IMR-90 (cell line): Measurements from ENCODE around the gene MTHFD2. TPM values are rescaled to one million over a fixed set of nuclear protein-coding genes. Genes with fewer than 3 reads are reported as not detected.

Experiments
- ATAC-seq: fragments of 200-7000 bp; cut with Tn5 transposase; 2 replicates; pipeline ENCODE4 v1.9.1; 2020; ENCODE audit warnings: low read depth, mild to moderate bottlenecking, moderate library complexity
- BruUV-seq: library from RNA; stranded (reverse); fragments of 400-500 nt; replicated peaks from 2 replicates; lab custom pipeline; 2021; lab: Mats Ljungman, UMichigan
- CTCF ChIA-PET: fragments of 300-600 bp; formaldehyde crosslinking; extraction: SDS; loops from one replicate; lab custom pipeline; 2021; ENCODE audit warnings: antibody characterized with exemption; lab: Yijun Ruan, JAX
- POLR2A ChIA-PET: fragments of 300-600 bp; sonication (Branson Sonifier 250); formaldehyde crosslinking; loops from one replicate; lab custom pipeline; 2022; ENCODE audit warnings: antibody characterized with exemption; ENCODE audit not compliant: unreplicated experiment; lab: Charles Lee
- DNase-seq: peaks from one replicate; pipeline ENCODE4 v3.0.0; 2013
- H2AFZ ChIP-seq: replicated peaks from 2 replicates; pipeline ENCODE3; 2013; ENCODE audit warnings: low read length, mild to moderate bottlenecking; ENCODE audit not compliant: poor library complexity
- H2AK5ac ChIP-seq: 2 replicates; pipeline ENCODE4 v1.6.1; 2013; ENCODE audit warnings: low read depth, low read length, inconsistent platforms
- H2AK9ac ChIP-seq: replicated peaks from 2 replicates; pipeline ENCODE3; 2013; ENCODE audit warnings: mild to moderate bottlenecking, low read depth, low read length, moderate library complexity; ENCODE audit not compliant: poor library complexity
- H2BK120ac ChIP-seq: 2 replicates; pipeline ENCODE4 v1.6.1; 2013; ENCODE audit warnings: low read depth, low read length, inconsistent platforms
- H2BK15ac ChIP-seq: 3 replicates; pipeline ENCODE4 v1.6.1; 2013; ENCODE audit warnings: low read depth, low read length, inconsistent platforms
- H2BK20ac ChIP-seq: 2 replicates; pipeline ENCODE4 v1.6.1; 2013; ENCODE audit warnings: low read depth, mild to moderate bottlenecking, inconsistent platforms, low read length, moderate library complexity
- H2BK5ac ChIP-seq: 2 replicates; pipeline ENCODE4 v1.6.1; 2013; ENCODE audit warnings: mild to moderate bottlenecking, low read depth, low read length, inconsistent platforms; ENCODE audit not compliant: poor library complexity, severe bottlenecking
- H3K14ac ChIP-seq: replicated peaks from 2 replicates; pipeline ENCODE4 v1.6.1; 2013; ENCODE audit warnings: low read depth, low read length, inconsistent platforms
- H3K18ac ChIP-seq: 2 replicates; pipeline ENCODE4 v1.6.1; 2013; ENCODE audit warnings: low read depth, low read length, control low read depth
- H3K23ac ChIP-seq: 2 replicates; pipeline ENCODE4 v1.6.1; 2013; ENCODE audit warnings: low read depth, low read length, inconsistent platforms
- H3K27ac ChIP-seq: 2 replicates; pipeline ENCODE4 v1.5.1; 2013; ENCODE audit warnings: mild to moderate bottlenecking, control low read depth, low read length; ENCODE audit not compliant: insufficient read depth
- H3K27me3 ChIP-seq: 2 replicates; pipeline ENCODE4 v1.6.1; 2013; ENCODE audit warnings: low read length; ENCODE audit not compliant: control insufficient read depth, insufficient read depth
- H3K36me3 ChIP-seq: 2 replicates; pipeline ENCODE4 v1.6.1; 2013; ENCODE audit warnings: low read length, mixed read lengths; ENCODE audit not compliant: control insufficient read depth, insufficient read depth
- H3K4ac ChIP-seq: 2 replicates; pipeline ENCODE4 v1.6.1; 2013; ENCODE audit warnings: low read depth, low read length, inconsistent platforms
- H3K4me1 ChIP-seq: 2 replicates; pipeline ENCODE4 v1.6.1; 2013; ENCODE audit warnings: low read length, mixed read lengths; ENCODE audit not compliant: control insufficient read depth, insufficient read depth
- H3K4me2 ChIP-seq: 2 replicates; pipeline ENCODE4 v1.6.1; 2013; ENCODE audit warnings: low read depth, mild to moderate bottlenecking, control low read depth, low read length, moderate library complexity
- H3K4me3 ChIP-seq: 2 replicates; pipeline ENCODE4 v1.5.1; 2013; ENCODE audit warnings: low read depth, mild to moderate bottlenecking, control low read depth, low read length, moderate library complexity; ENCODE audit not compliant: insufficient read depth
- H3K56ac ChIP-seq: 2 replicates; pipeline ENCODE4 v1.6.1; 2013; ENCODE audit warnings: low read length, inconsistent platforms; ENCODE audit not compliant: insufficient read depth; ENCODE audit errors: extremely low read depth
- H3K79me1 ChIP-seq, 2 experiments: 2 replicates each; pipeline ENCODE4 v1.6.1; 2013; ENCODE audit warnings: low read length in 2 of 2, inconsistent platforms in 1 of 2, low read depth in 1 of 2
- H3K9ac ChIP-seq: 2 replicates; pipeline ENCODE4 v1.6.1; 2013; ENCODE audit warnings: low read depth, low read length, control low read depth
- H3K9me1 ChIP-seq: 2 replicates; pipeline ENCODE4 v1.6.1; 2013; ENCODE audit warnings: low read length, inconsistent platforms; ENCODE audit not compliant: insufficient read depth
- H3K9me3 ChIP-seq: 2 replicates; pipeline ENCODE4 v1.6.1; 2013; ENCODE audit warnings: low read length; ENCODE audit not compliant: control insufficient read depth, insufficient read depth
- H4K20me1 ChIP-seq: 2 replicates; pipeline ENCODE4 v1.6.1; 2013; ENCODE audit warnings: low read length, inconsistent platforms; ENCODE audit not compliant: insufficient read depth
- H4K5ac ChIP-seq: 2 replicates; pipeline ENCODE4 v1.6.1; 2013; ENCODE audit warnings: mild to moderate bottlenecking, low read depth, low read length, control low read depth
- H4K8ac ChIP-seq, 2 experiments: 2 replicates each; pipeline ENCODE4 v1.6.1; 2013; ENCODE audit warnings: low read depth in 2 of 2, low read length in 2 of 2, control low read depth in 1 of 2, inconsistent platforms in 1 of 2
- H4K91ac ChIP-seq: 2 replicates; pipeline ENCODE4 v1.6.1; 2013; ENCODE audit warnings: low read depth, low read length, inconsistent platforms; ENCODE audit not compliant: insufficient read depth
- BHLHE40 ChIP-seq: fragments of 150-350 bp; IDR thresholded peaks from 2 replicates; pipeline ENCODE4 v1.6.1; 2016; ENCODE audit warnings: mild to moderate bottlenecking, low read depth, low read length
- CEBPB ChIP-seq: IDR thresholded peaks from 2 replicates; pipeline ENCODE4 v1.6.1; 2012; ENCODE audit warnings: low read depth, low read length, improper control_type of control experiment
- CHD1 ChIP-seq: IDR thresholded peaks from 2 replicates; pipeline ENCODE4 v1.6.1; 2012; ENCODE audit warnings: low read depth, low read length, improper control_type of control experiment
- CTCF ChIP-seq: conservative IDR thresholded peaks from 2 replicates; pipeline ENCODE4 v1.5.1; 2012; ENCODE audit warnings: mild to moderate bottlenecking, low read depth, low read length, improper control_type of control experiment
- ELK1 ChIP-seq: fragments of 150-350 bp; IDR thresholded peaks from 2 replicates; pipeline ENCODE4 v1.6.1; 2016; ENCODE audit warnings: low read depth, mild to moderate bottlenecking, low read length, moderate library complexity, borderline replicate concordance
- FOS ChIP-seq: fragments of 150-350 bp; IDR thresholded peaks from 2 replicates; pipeline ENCODE4 v1.6.1; 2016; ENCODE audit warnings: low read depth, low read length
- MAFK ChIP-seq: IDR thresholded peaks from 2 replicates; pipeline ENCODE4 v1.6.1; 2012; ENCODE audit warnings: low read depth, low read length, improper control_type of control experiment
- MAZ ChIP-seq: IDR thresholded peaks from 2 replicates; pipeline ENCODE4 v1.6.1; 2012; ENCODE audit warnings: low read depth, mild to moderate bottlenecking, low read length, improper control_type of control experiment, moderate library complexity, borderline replicate concordance
- MXI1 ChIP-seq: IDR thresholded peaks from 2 replicates; pipeline ENCODE4 v1.6.1; 2012; ENCODE audit warnings: low read depth, mild to moderate bottlenecking, low read length, moderate library complexity, borderline replicate concordance
- NFE2L2 ChIP-seq: fragments of 150-350 bp; IDR thresholded peaks from 2 replicates; pipeline ENCODE4 v1.6.1; 2016; ENCODE audit warnings: low read depth, mild to moderate bottlenecking, low read length
- POLR2A ChIP-seq: IDR thresholded peaks from 2 replicates; pipeline ENCODE4 v1.6.1; 2012; ENCODE audit warnings: mild to moderate bottlenecking, low read depth, low read length
- RAD21 ChIP-seq: IDR thresholded peaks from 2 replicates; pipeline ENCODE4 v1.6.1; 2012; ENCODE audit warnings: low read length, improper control_type of control experiment
- RCOR1 ChIP-seq: IDR thresholded peaks from 2 replicates; pipeline ENCODE4 v1.6.1; 2012; ENCODE audit warnings: mild to moderate bottlenecking, low read length, improper control_type of control experiment; ENCODE audit not compliant: insufficient replicate concordance
- RFX5 ChIP-seq: IDR thresholded peaks from 2 replicates; pipeline ENCODE4 v1.8.0; 2012; ENCODE audit warnings: low read depth, mild to moderate bottlenecking, low read length, moderate library complexity
- SMC3 ChIP-seq: fragments of 150-350 bp; IDR thresholded peaks from 2 replicates; pipeline ENCODE4 v1.6.1; 2016; ENCODE audit warnings: low read depth, mild to moderate bottlenecking, antibody characterized with exemption, low read length, moderate library complexity
- USF2 ChIP-seq: fragments of 150-350 bp; IDR thresholded peaks from 2 replicates; pipeline ENCODE4 v1.6.1; 2017; ENCODE audit warnings: mild to moderate bottlenecking, antibody characterized with exemption, low read length, low read depth
- WGBS, 2 experiments: methylation state at CpG; one replicate each; pipeline versions ENCODE4 v1.1.5 to v1.1.7; 2013; ENCODE audit warnings: missing lambda C conversion rate in 2 of 2; ENCODE audit not compliant: insufficient read length in 1 of 2; ENCODE audit errors: extremely low coverage in 2 of 2; 5-methylcytosine and 5-hydroxymethylcytosine counted together
- dilution Hi-C: fragments of 300-500 bp; cut with HindIII; formaldehyde crosslinking; loops from one replicate; pipeline ENCODE4 v1.14.3; 2018; ENCODE audit warnings: low sequenced_read_pairs; ENCODE audit not compliant: unreplicated experiment
- in situ Hi-C: fragments of 300-500 bp; cut with MboI; formaldehyde crosslinking; loops from 3 replicates; pipeline ENCODE4 v1.14.3; 2019; ENCODE audit warnings: low sequenced_read_pairs, inconsistent platforms, mixed read lengths
- intact Hi-C: fragments of 100-400 bp; cut with micrococcal nuclease; formaldehyde crosslinking; loops from 2 replicates; pipeline ENCODE4 v1.10.0; 2022
- polyA plus RNA-seq, 3 experiments: library from polyadenylated mRNA; depleted of rRNA; stranded (reverse); fragments of >200 nt; gene quantifications; 2 replicates each; pipeline ENCODE4 v1.2.3, GENCODE V29; 2012; ENCODE audit warnings: low replicate concordance in 1 of 3
- total RNA-seq: library from RNA; depleted of rRNA; stranded (reverse); fragments of >200 nt; gene quantifications from 2 replicates; pipeline ENCODE4 v1.2.3, GENCODE V29; 2012

The MTHFD2 gene
- total and polyA plus RNA-seq, 2 of the 4 experiments (the other 2 are of a cell fraction), result 66.8 to 122 TPM

GRCh38 chr2:74212702-74213410 lies 14.4 kb downstream of the MTHFD2 start:
- in situ Hi-C loops, result no loop called here
- Histone ChIP-seq H4K20me1 (peaks cover 16% of the 10 kb centered on the region), H4K8ac (no peak overlapping the region), H2BK5ac (no peak overlapping the region), H3K56ac (no peak overlapping the region), H3K27me3 (no peaks in the 10 kb centered on the region), H4K5ac (no peak overlapping the region), H3K4me3 (no peak overlapping the region), H3K23ac (no peak overlapping the region), H3K9me1 (peaks cover 7% of the 10 kb centered on the region), H2AK5ac (no peak overlapping the region), H3K27ac (no peak overlapping the region), H2BK20ac (no peak overlapping the region), H3K4me1 (no peaks in the 10 kb centered on the region), H3K9ac (no peak overlapping the region), H2BK120ac (no peak overlapping the region), H2AK9ac (no peak overlapping the region), H3K4ac (no peak overlapping the region), H2BK15ac (no peak overlapping the region), H4K91ac (no peak overlapping the region), H3K36me3 (peaks cover 46% of the 10 kb centered on the region), H2AFZ (no peak overlapping the region), H3K9me3 (no peaks in the 10 kb centered on the region), H3K14ac (no peak overlapping the region), H3K18ac (no peak overlapping the region), H3K4me2 (no peak overlapping the region), H3K79me1 (peaks cover 16 to 39% of the 10 kb centered on the region in 2 experiments)
- no CpG with 5 or more reads among the region's 3 CpGs for WGBS, 2 experiments
- ChIA-PET POLR2A (no interaction called here), CTCF (no interaction called here)
- dilution Hi-C loops, result no loop called here
- no TSS peak for BruUV-seq
- ATAC-seq, result no peak
- no peak for DNase-seq
- intact Hi-C loops, result no loop called here
- TF ChIP-seq CEBPB (no peak), RAD21 (no peak), POLR2A (no peak), MAFK (no peak), RFX5 (no peak), NFE2L2 (no peak), CTCF (no peak), RCOR1 (no peak), USF2 (no peak), ELK1 (no peak), MAZ (no peak), BHLHE40 (no peak), SMC3 (no peak), CHD1 (no peak), MXI1 (no peak), FOS (no peak)
